HEK293T (cell line): ENCODE results near the gene KRT38.

Source experiments
- BHLHE40 ChIP-seq: fragments of 450-650 bp; IDR thresholded peaks from 2 replicates; pipeline ENCODE4 v1.6.1; 2016; ENCODE audit warnings: mild to moderate bottlenecking, moderate library complexity, borderline replicate concordance
- CTBP1 ChIP-seq: fragments of 450-650 bp; IDR thresholded peaks from 2 replicates; pipeline ENCODE4 v1.6.1; 2016; ENCODE audit warnings: borderline replicate concordance
- ELF4 ChIP-seq: fragments of 450-650 bp; IDR thresholded peaks from 2 replicates; pipeline ENCODE4 v1.6.1; 2017; ENCODE audit warnings: antibody characterized with exemption
- FOXA1 ChIP-seq: fragments of 450-650 bp; IDR thresholded peaks from 2 replicates; pipeline ENCODE4 v1.6.1; 2016; ENCODE audit warnings: mild to moderate bottlenecking
- FOXK2 ChIP-seq: fragments of 450-650 bp; IDR thresholded peaks from 2 replicates; pipeline ENCODE4 v1.6.1; 2016; ENCODE audit warnings: mild to moderate bottlenecking
- FOXM1 ChIP-seq: fragments of 450-650 bp; IDR thresholded peaks from 2 replicates; pipeline ENCODE4 v1.6.1; 2017; ENCODE audit warnings: mild to moderate bottlenecking, borderline replicate concordance
- LEF1 ChIP-seq: fragments of 450-650 bp; IDR thresholded peaks from 2 replicates; pipeline ENCODE4 v1.6.1; 2017; ENCODE audit warnings: mild to moderate bottlenecking, borderline replicate concordance
- SP1 ChIP-seq: fragments of 450-650 bp; IDR thresholded peaks from 2 replicates; pipeline ENCODE4 v1.6.1; 2017
- TARDBP ChIP-seq: fragments of 450-650 bp; IDR thresholded peaks from 2 replicates; pipeline ENCODE4 v1.6.1; 2016
- ZNF384 ChIP-seq: fragments of 450-650 bp; IDR thresholded peaks from 2 replicates; pipeline ENCODE4 v1.6.1; 2016

DNA sequence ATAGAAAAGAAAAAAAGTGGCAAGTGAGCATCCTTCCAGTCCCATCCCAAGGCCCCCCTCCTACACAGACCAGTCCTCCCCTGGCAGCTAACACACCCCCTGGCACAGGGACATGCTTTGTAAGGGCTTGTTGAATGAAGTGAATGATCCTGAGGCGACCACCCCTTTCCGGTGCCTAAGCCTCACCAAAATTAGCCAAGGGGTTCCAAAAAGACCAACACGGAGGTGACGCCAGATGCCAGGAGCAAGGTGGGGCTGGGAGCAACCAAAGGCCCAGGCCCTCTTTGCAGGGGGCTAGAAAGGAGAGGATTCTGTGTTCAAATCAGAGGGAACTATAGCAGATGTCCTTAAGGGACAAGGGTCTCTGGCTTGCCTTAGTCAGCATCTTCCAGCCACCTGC lies 34.6 kb upstream of the KRT38 start:
- TF ChIP-seq FOXA1 (no peak), ELF4 (no peak), SP1 (no peak), FOXK2 (no peak), TARDBP (no peak), BHLHE40 (no peak), FOXM1 (no peak), CTBP1 (no peak), LEF1 (no peak), ZNF384 (no peak)
